Measurements from ENCODE around the gene OLFM2.

- TF ChIP-seq TCF12 (IDR thresholded peaks at IDR 0.05; ENCODE audit: low read depth) = no peak
- no peak for TF ChIP-seq EP300 (IDR thresholded peaks at IDR 0.05; ENCODE audit: borderline replicate concordance)
- TF ChIP-seq EGR1 (IDR thresholded peaks at IDR 0.05) = no peak
- TF ChIP-seq CREB1 (IDR thresholded peaks at IDR 0.05; ENCODE audit: low read depth) = no peak
- TF ChIP-seq, protein P1, sequence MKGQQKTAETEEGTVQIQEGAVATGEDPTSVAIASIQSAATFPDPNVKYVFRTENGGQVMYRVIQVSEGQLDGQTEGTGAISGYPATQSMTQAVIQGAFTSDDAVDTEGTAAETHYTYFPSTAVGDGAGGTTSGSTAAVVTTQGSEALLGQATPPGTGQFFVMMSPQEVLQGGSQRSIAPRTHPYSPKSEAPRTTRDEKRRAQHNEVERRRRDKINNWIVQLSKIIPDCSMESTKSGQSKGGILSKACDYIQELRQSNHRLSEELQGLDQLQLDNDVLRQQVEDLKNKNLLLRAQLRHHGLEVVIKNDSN (IDR thresholded peaks at IDR 0.05) = no peak
- TF ChIP-seq TAF1 (IDR thresholded peaks at IDR 0.05; ENCODE audit: low read depth) = no peak
- TF ChIP-seq YY1 (IDR thresholded peaks at IDR 0.05; ENCODE audit: low read depth) = no peak
- no peak for TF ChIP-seq MAX (IDR thresholded peaks at IDR 0.05)
- no peak for TF ChIP-seq NFIC (IDR thresholded peaks at IDR 0.05)
- TF ChIP-seq TEAD4 (IDR thresholded peaks at IDR 0.05) = no peak
- no peak for TF ChIP-seq CEBPB (IDR thresholded peaks at IDR 0.05)
- TF ChIP-seq RAD21 (IDR thresholded peaks at IDR 0.05; ENCODE audit: low read depth) = no peak
Measured at GRCh38 chr19:9901642-9902041, 34.7 kb downstream of the OLFM2 start.

Data from Ishikawa (cell line).